ENCODE results near the gene AS3MT.
"Not testable (repeated sequence)": the region's sequence is repeated elsewhere in the genome, so short reads cannot be mapped to it uniquely, and the experiment has no call there.

Gene AS3MT

GRCh38 chr10:102923601-102924000 is 54.3 kb downstream of the AS3MT start:
- DNase-seq = no peak

GRCh38 chr10:102926842-102927241 is 57.6 kb downstream of the AS3MT start:
- no peak for DNase-seq

GRCh38 chr10:102927311-102928010 is 58.2 kb downstream of the AS3MT start:
- no peak for DNase-seq

GRCh38 chr10:102928442-102928841 is 59.2 kb downstream of the AS3MT start:
- not testable (repeated sequence) for DNase-seq

GRCh38 chr10:102930720-102931119 is 61.5 kb downstream of the AS3MT start:
- no peak for DNase-seq

GRCh38 chr10:102931643-102932042 is 62.4 kb downstream of the AS3MT start:
- no peak for DNase-seq

GRCh38 chr10:102935505-102935904 is 66.2 kb downstream of the AS3MT start:
- no peak for DNase-seq

GRCh38 chr10:102935939-102936605 is 66.8 kb downstream of the AS3MT start:
- no peak for DNase-seq

GRCh38 chr10:102941401-102941800 is 72.1 kb downstream of the AS3MT start:
- no peak for DNase-seq

GRCh38 chr10:102945449-102945848 is 76.2 kb downstream of the AS3MT start:
- no peak for DNase-seq

- no peak for DNase-seq
These were observed 76.7 kb downstream of the AS3MT start for GRCh38 chr10:102945962-102946361.

- no peak for DNase-seq
These were observed 77.7 kb downstream of the AS3MT start for GRCh38 chr10:102946992-102947391.

- no peak for DNase-seq
These were observed 78.9 kb downstream of the AS3MT start for GRCh38 chr10:102948176-102948575.

- no peak for DNase-seq
These were observed 79.5 kb downstream of the AS3MT start for GRCh38 chr10:102948786-102949185.

- no peak for DNase-seq
These were observed 80.6 kb downstream of the AS3MT start for GRCh38 chr10:102949916-102950315.

- no peak for DNase-seq
These were observed 82.0 kb downstream of the AS3MT start for GRCh38 chr10:102951316-102951715.
